NCI-H510A (cell line): ENCODE measurements around the gene TTC4.

Experiments used
- DNase-seq: peaks from one replicate; lab custom pipeline; 2025; lab: John Stamatoyannopoulos, UW

The TTC4 gene

GRCh38 chr1:54703471-54703870 lies 12.2 kb upstream of the TTC4 start:
- no peak for DNase-seq

GRCh38 chr1:54705153-54705552 lies 10.5 kb upstream of the TTC4 start:
- DNase-seq, result no peak

DNA sequence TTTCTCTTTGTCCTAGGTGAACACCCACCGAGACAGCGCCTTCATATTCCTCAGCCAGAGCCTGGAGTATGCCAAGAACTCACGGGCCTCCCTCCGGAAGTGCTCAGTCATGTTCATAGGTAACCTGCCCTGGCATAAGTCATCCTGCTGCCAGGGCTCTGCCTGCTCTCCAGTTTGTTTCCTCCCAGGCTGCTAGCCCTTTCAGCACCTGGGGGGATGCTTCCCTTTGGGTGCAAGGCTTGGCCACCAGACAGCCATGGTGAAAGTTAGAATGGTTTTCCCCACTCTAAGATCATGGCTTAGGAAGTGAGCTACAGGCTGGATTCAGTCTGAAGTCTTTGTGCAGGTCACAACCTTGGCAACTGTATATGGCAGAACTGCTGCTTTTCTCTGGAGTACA lies 9.2 kb upstream of the TTC4 start:
- no peak for DNase-seq

DNA sequence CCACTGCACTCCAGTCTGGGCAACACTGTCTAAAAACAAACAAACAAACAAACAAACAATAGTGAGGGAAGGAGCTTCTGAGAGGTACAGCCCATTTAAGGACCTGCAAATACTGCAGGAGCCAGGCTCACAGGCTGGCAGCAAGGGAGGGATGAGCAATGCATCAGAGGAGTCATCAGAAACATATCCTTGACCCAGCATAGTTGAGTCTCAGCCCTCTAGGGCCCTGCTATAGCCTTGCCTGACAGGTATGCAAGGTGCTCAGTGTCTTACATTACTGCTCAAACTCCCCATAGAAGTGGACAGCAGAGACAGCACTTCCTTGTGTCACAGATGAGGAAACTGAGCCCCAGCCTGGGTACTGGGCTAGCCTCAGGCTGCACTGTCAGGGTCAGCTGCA lies 7.3 kb upstream of the TTC4 start:
- no peak for DNase-seq

DNA sequence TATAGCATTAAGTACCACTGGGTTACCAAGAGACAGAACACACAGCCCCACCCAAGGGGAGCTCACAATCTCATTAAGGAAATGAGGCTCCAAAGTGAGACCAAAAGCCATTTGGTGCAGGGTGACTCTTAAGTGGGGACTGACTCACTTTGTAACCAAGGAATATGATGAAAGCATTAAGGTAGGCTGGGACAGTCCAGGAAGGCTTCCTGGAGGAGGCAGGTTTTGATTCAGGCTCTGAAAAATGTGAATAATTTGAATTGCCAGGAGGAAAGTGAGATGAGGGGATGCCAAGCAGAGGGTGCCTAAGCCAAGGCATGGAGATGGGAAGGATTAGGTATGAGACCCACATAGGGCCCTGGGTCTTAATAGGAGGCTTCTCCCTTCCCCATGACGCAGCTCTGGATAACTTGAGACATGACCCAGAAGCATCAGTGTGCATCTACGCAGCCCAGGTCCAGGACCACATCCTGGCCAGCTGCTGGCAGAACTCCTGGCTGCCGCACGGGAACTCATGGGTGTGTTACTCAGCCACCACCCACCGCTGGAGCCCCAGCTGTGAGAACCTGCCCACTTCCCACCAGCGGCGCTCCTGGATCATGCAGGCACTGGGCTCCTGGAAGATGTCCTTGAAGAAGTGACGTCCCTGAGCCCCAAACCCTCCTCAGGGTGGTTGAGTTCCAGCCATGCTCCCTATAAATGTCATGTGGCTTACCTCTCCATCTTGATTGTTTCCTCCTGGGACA lies 5.9 kb upstream of the TTC4 start:
- DNase-seq, result no peak

GRCh38 chr1:54710434-54710833 lies 5.2 kb upstream of the TTC4 start:
- DNase-seq, result no peak

DNA sequence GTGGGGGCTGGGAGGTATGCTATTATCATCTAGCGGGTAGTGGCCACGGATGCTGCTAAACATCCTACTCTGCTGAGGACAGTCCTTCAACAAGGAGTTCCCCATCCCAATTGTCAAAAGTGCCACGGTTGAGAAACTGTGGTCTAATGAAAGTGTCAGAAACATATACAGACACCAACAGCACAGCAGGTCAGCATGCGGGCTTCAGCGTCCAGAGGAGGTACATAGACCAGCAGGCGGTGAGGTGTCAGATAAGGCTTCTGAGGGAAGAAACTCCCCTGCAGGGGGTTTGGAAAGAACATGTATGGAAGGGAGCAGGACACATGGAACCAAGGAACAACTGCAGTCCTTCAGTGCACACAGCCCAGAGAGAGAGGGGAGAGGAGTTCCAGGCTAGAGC lies 4.8 kb upstream of the TTC4 start:
- DNase-seq, result no peak

GRCh38 chr1:54711536-54711935 lies 4.1 kb upstream of the TTC4 start:
- no peak for DNase-seq

DNA sequence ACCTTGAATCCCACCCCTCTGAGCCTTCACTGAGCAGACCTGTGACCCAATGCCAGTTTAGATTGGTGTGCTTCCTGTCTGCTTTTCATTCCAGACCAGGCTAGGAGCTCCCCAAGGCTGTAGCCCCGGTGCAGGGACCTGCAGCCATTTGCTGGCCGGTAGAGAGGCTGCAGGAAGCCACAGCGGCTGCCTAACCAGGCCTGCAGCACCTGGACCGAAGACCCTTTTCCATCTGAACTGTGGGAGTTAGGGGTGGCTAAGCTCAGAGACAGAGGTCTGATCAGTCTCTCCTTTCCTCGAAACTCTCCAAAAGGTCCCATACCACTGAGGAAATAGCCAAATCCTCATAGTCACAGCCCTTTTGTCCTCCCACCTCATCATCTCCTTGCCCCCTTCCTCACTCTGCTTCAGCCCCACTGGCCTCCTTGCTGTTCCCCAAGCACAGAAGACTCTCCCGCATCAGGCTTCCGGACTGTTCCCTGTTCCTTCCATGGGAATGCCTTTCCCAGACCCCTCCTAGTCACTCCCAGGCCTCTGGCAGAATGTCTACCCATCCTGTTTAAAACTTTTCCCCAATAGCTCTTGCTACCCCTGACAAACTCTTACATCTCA lies 674 bp upstream of the TTC4 start:
- no peak for DNase-seq

GRCh38 chr1:54716299-54717047 lies 812 bp downstream of the TTC4 start:
- no peak for DNase-seq

DNA sequence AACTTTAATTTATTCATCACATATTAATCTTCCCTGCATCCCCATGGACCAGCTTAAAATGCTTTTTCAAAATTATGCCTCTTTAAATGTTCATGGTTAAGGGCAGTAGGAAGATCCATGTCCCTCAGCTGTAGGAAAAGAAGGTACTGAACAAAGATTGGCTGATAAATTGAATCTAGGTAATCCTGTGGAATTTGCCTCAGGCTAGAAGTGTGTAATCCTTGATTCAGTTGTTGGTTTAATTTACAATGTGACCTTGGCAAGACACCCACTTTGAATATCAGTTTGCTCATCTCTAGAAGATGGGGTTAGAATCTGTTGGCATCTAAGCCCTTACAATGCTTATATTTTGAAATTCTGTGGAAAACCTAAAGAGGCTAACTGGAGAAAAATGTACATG lies 6.1 kb downstream of the TTC4 start:
- DNase-seq, result no peak

- no peak for DNase-seq
Measured at GRCh38 chr1:54723985-54724384, 8.3 kb downstream of the TTC4 start.

- DNase-seq, result no peak
Measured at GRCh38 chr1:54724771-54725170, 9.1 kb downstream of the TTC4 start.

DNA sequence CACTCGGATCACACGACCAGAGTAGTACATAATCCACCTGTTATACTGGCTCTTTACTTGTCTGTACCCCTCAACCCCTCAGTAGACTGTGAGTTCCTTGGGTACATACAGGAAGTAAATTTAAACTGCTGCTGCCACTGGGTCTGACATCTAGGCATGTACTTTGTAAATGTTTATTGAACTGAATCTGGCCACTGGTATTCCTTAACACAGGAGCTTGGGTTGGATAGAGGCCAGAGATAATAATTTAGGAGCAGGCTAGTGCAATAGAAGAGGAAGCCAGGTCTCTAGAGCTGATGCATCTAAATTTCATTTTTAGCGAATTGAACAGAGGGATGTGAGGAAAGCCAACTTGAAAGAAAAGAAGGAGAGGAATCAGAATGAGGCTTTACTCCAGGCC lies 12.4 kb downstream of the TTC4 start:
- no peak for DNase-seq

DNA sequence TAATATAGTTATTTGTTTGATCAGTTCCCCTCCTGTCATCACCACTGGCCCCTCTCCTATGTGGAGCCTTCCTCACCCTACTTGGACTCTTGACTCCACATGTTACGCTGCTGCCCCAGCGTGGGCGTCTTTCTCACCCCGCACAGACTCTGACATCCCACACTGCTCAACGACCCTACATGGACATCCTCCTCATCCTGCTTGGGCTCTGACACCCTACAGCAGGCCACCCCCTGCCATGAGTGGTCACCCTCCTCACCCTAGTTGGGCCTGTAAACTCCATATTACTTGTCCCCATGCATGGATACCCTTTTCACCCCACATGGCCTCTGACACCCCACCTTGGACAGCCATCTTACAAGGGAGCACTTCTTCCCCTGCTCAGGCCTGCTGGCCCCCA lies 21.0 kb downstream of the TTC4 start:
- no peak for DNase-seq

- no peak for DNase-seq
Measured at GRCh38 chr1:54738244-54738643, 22.6 kb downstream of the TTC4 start.

- no peak for DNase-seq
Measured at GRCh38 chr1:54741531-54741930, 25.9 kb downstream of the TTC4 start.

GRCh38 chr1:54742282-54742681 lies 26.6 kb downstream of the TTC4 start:
- no peak for DNase-seq

- DNase-seq, result no peak
Measured at GRCh38 chr1:54743416-54744226, 28.0 kb downstream of the TTC4 start.

GRCh38 chr1:54744696-54745095 lies 29.0 kb downstream of the TTC4 start:
- no peak for DNase-seq

DNA sequence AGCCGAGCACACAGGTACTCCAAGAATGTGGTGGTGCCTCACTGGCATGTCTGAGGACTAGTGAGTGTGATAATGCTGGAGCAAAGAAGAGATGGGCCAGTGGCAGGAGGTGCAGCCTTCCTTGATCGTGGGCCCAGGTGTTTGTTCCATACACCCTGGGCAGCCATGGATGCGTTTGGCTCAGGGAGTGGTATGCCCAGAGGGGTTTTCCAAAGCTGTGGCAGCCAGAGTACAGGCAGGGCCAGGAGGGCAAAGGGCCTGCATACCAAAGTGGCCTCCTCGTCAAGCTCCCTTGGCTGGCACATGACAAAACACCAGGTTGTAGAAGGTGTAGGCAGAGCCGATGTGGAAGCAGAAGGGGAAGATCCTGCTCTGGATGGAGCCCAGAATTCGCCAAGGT lies 29.6 kb downstream of the TTC4 start:
- no peak for DNase-seq

DNA sequence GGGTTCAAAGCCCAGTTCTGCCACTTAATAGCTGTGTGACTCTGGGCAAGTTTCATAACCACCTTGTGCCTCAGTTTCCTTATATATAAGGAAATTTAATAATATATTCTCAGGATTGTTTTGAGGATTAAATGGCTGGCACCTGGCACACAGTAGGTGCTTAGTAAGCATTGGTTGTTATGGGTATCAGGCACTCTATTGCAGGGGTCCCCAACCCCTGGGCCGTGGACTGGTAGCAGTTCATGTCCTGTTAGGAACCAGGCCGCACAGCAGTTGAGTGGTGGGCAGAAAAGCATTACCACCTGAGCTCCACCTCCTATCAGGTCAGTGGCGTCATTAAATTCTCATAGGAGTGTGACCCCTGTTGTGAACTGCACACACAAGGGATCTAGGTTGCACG lies 30.2 kb downstream of the TTC4 start:
- DNase-seq, result no peak
